HG03280 (cell line): ENCODE measurements around the gene KLF8.

Experiments used
- ATAC-seq: cut with Tn5 transposase; IDR thresholded peaks from one replicate; pipeline ENCODE4 v1.9.1; 2021; ENCODE audit warnings: mild to moderate bottlenecking, moderate library complexity; ENCODE audit not compliant: unreplicated experiment

The KLF8 gene

DNA sequence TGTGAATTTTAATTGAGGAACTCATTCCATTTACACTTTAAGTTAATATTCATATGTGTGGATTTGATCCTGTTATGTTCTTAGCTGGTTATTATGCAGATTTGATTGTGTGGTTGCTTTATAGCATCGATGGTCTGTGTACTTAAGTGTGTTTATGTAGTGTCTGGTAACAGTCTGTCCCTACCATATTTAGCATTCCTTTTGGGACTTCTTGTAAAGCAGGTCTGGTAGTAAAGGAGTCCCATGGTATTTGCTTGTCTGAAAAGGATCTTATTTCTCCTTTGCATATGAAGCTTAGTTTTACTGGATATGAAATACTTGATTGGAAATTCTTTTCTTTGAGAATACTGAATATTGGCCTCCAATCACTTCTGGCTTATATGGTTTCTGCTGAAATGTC lies 76.6 kb downstream of the KLF8 start:
- ATAC-seq = no peak

DNA sequence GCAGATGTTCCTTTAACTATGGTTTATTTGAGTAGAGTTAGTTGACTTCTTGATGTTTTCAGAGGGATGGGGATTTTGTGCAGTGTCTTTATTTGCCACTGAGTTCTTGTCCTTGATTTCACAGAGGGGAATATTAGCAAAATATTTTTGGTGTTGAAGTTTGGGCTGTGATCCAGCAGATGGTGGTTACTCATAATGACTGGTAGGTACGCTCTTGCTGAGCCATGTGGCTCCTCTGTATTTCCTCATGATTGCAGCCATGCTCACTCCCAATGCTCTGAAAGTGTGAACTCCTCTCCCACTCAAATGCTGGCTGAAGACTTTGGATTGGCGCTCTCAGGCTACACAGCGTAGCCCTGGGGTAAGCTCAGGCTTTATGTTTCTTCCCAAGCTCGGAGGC lies 77.7 kb downstream of the KLF8 start:
- ATAC-seq = no peak

DNA sequence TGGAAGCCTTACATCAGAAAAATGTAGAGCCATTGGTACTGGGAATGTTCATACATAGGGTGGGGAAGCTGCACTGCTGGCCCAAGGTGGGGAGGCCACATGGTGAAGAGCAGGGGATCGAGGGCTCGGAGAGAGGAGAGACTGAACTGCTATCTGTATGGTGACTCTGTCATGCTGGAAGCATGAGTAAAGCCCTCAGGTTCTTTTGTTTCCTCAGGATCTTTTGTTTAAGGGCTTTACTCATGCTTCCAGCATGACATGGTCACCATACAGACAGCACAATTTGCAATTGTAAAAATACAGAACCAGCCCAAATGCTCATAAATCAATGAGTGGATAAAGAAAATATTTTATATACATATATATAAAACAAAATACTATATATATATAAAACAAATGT lies 78.4 kb downstream of the KLF8 start:
- ATAC-seq = no peak

DNA sequence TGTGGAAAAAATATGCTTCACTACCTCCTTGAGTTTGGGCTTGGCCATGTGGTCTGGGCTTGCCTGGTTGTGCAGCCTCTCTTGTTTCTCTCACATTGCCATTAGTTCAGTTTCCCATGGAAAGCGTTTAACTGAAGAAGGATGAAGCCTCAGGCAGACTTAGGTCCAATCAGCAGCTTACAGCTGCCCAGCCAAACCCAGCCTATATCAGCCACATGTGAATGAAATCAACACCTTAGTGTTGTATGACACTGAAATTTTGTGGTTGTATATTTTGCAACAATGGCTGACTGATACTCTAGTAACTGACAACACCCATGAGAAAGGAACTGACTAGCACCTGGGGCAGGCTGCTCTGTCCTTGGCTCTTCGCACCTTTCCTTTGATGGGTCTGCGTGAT lies 81.2 kb downstream of the KLF8 start:
- no peak for ATAC-seq

DNA sequence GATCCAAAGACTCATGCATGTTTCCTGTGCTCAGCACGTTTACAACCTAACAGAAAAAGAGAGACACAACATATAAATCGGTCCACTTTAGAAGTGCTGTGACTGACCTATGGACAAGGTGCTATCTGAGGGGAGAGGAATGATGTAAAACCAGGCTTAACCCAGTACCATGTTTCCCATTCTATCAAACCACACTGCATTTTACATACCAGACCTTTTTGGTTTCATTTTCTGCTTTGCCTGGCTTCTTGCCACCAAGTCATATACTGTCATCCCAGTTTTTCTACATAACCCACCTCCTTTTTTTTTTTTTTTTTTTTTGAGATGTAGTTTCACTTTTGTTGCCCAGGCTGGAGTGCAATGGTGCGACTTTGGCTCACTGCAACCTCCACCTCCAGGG lies 82.2 kb downstream of the KLF8 start:
- no peak for ATAC-seq

DNA sequence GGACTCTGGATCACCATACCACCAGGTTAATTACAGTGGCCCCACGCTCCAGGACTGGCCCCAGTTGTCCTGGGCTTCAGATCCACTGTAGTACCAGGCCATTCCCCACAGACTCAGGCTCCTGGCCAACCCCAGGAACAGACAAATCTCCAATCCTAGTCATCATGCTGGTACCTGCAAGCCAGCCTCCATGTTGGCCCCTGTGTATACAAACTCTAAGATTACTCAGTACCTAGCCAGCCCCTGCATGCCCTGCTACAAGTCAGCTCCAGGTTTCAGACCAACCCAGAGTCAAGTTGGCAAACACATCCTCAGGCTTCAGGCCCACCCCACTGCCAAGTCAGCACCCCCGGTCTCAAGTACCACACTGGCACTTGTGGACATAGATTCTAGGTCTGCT lies 85.9 kb downstream of the KLF8 start:
- ATAC-seq = no peak

DNA sequence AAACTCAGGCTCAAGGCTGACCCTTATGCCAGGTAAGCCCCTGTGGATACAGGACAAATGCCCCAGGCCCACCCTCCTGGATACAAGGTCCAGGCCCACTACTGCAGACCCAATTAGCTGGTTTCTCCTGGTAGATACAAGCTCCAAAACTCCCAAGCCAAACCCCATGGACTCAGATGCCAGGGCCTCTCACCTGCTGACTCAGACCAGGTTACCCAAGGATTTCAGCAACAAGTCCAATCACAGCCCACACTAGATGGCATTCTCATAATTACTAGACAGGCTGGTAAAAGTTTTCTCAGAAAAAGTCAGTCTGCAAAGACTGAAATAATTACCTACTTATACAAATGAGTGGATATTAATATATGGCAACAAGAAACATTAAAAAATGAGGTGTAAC lies 87.0 kb downstream of the KLF8 start:
- no peak for ATAC-seq
